Breast epithelium (tissue), 4 donors: Measurements from ENCODE around the gene CPA1. TPM values are rescaled to one million over a fixed set of nuclear protein-coding genes. Genes with fewer than 3 reads are reported as not detected.

ENCODE experiments used
- DNase-seq, 2 donors: peaks; one replicate each; pipeline ENCODE4 v3.0.0-alpha.2; 2019; ENCODE audit warnings: low spot score in 2 of 2
- H3K27ac ChIP-seq, 2 donors: fragments of 200-600 bp; sonication (generic) in 1 of 2; one replicate each; pipeline ENCODE4 v1.5.1; 2016 to 2019; ENCODE audit warnings: mild to moderate bottlenecking in 1 of 2
- H3K27me3 ChIP-seq, 2 donors: fragments of 200-600 bp; sonication (generic) in 1 of 2; one replicate each; pipeline versions ENCODE4 v1.5.1 to v1.6.0; 2017 to 2019; ENCODE audit warnings: control low read depth in 1 of 2, mild to moderate bottlenecking in 1 of 2
- H3K36me3 ChIP-seq: fragments of 200-600 bp; one replicate; pipeline ENCODE4 v1.5.1; 2019
- H3K4me1 ChIP-seq, 2 donors: fragments of 200-600 bp; sonication (generic); one replicate each; pipeline ENCODE4 v1.5.1; 2016 to 2019; ENCODE audit warnings: control low read depth in 1 of 2
- H3K4me3 ChIP-seq, 3 donors: fragments of 200-600 bp; sonication (generic); 1 replicate in 2 of 3; 2 replicates in 1 of 3; pipeline ENCODE4 v1.5.1; 2016 to 2019; ENCODE audit warnings: mild to moderate bottlenecking in 3 of 3, moderate library complexity in 2 of 3
- H3K9me3 ChIP-seq, 2 donors: fragments of 200-600 bp; sonication (generic) in 1 of 2; one replicate each; pipeline ENCODE4 v1.5.1; 2016 to 2019; ENCODE audit warnings: control low read depth in 1 of 2
- POLR2A ChIP-seq: fragments of 450-650 bp; IDR thresholded peaks from one replicate; pipeline ENCODE4 v1.6.1; 2016; ENCODE audit warnings: antibody characterized with exemption, mild to moderate bottlenecking, moderate library complexity
- POLR2AphosphoS5 ChIP-seq, 3 donors: sonication (generic); formaldehyde crosslinking; IDR thresholded peaks; one replicate each; pipeline ENCODE4 v1.6.1; 2017; ENCODE audit warnings: antibody characterized with exemption in 3 of 3
- intact Hi-C: fragments of 100-400 bp; cut with DNase I; formaldehyde crosslinking; loops from one replicate; pipeline ENCODE4 v1.15.1; 2023; ENCODE audit warnings: low total_unique reads
- total RNA-seq, 3 donors: library from RNA; depleted of rRNA; stranded (reverse); fragments of >200 nt; gene quantifications; one replicate each; pipeline ENCODE4 v1.1.0, GENCODE V29; 2016
- TF ChIP-seq, protein P1 (sequence below), 3 donors: fragments of 450-650 bp; IDR thresholded peaks; one replicate each; pipeline ENCODE4 v1.5.1; 2016 to 2017; ENCODE audit warnings: antibody characterized with exemption in 3 of 3, mild to moderate bottlenecking in 3 of 3, moderate library complexity in 3 of 3

The CPA1 gene
- total RNA-seq, 3 donors from 2014 or later: 0.73 to 0.96 TPM; not detected in 1

DNA sequence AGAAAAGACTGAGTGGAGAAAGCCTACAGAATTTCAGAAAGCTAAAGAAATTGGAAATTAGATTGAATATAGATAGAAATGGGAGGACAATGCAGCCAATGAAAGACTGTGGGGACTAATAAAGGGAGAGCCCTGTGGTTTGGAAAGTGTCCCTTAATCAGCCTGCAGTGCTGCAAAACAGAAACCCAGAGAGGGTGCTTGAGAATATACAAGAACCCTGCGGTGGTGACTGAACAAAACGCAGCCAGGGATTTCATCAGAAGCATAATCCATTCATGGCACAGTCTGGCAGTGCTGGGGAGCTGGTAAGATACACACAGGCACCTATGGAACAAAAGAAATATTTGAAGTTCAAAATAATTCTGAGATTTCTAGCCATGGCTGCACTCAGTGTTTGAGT, 41.4 kb downstream of the CPA1 start:
- DNase-seq: no peak
- Histone ChIP-seq H3K4me3 (no peak overlapping the region), H3K27ac (peak overlapping the region in 1 of 2 donors; percentile 4), H3K9me3 (no peaks in the 10 kb centered on the region), H3K4me1 (peaks cover 0 to 7% of the 10 kb centered on the region in 2 donors), H3K27me3 (no peaks in the 10 kb centered on the region), H3K36me3 (no peaks in the 10 kb centered on the region)
- intact Hi-C loops: no loop called here
- TF ChIP-seq POLR2AphosphoS5 (IDR thresholded peaks at IDR 0.05): no peak
- TF ChIP-seq, protein P1, sequence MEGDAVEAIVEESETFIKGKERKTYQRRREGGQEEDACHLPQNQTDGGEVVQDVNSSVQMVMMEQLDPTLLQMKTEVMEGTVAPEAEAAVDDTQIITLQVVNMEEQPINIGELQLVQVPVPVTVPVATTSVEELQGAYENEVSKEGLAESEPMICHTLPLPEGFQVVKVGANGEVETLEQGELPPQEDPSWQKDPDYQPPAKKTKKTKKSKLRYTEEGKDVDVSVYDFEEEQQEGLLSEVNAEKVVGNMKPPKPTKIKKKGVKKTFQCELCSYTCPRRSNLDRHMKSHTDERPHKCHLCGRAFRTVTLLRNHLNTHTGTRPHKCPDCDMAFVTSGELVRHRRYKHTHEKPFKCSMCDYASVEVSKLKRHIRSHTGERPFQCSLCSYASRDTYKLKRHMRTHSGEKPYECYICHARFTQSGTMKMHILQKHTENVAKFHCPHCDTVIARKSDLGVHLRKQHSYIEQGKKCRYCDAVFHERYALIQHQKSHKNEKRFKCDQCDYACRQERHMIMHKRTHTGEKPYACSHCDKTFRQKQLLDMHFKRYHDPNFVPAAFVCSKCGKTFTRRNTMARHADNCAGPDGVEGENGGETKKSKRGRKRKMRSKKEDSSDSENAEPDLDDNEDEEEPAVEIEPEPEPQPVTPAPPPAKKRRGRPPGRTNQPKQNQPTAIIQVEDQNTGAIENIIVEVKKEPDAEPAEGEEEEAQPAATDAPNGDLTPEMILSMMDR (IDR thresholded peaks at IDR 0.05): no peak
- TF ChIP-seq POLR2A: no peak

DNA sequence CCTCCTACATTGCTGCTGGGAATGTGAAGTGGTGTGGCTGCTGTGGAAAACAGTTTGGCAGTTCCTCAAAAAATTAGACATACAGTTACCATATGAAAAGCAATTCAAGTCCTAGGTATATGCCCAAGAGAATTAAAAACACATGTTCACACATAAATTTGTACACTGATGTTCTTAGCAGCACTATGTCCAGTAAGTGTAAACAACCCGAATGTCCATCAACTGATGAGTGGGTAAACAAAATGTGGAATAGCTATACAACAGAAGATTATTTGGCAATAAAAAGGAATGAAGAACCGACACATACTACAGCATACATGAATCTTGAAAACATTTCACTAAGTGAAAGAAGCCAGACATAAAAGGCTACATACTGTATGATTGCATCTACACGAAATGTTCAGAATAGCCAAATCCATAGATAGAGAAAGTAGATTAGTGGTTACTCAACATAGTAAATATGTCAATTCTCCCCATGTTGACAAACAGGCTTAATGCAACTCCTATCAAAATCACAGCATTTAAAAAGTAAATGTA, 43.3 kb downstream of the CPA1 start:
- TF ChIP-seq POLR2AphosphoS5 (IDR thresholded peaks at IDR 0.05) (no peak), POLR2A (no peak)
- TF ChIP-seq, protein P1 (IDR thresholded peaks at IDR 0.05): no peak
- no peak overlapping the region for H3K27ac ChIP-seq
- no peak overlapping the region for H3K4me3 ChIP-seq
- DNase-seq: no peak
- peaks cover 0 to 7% of the 10 kb centered on the region in 2 donors for H3K4me1 ChIP-seq
- no peaks in the 10 kb centered on the region for H3K9me3 ChIP-seq
- H3K36me3 ChIP-seq: no peaks in the 10 kb centered on the region
- no peaks in the 10 kb centered on the region for H3K27me3 ChIP-seq
- intact Hi-C loops: no loop called here

DNA sequence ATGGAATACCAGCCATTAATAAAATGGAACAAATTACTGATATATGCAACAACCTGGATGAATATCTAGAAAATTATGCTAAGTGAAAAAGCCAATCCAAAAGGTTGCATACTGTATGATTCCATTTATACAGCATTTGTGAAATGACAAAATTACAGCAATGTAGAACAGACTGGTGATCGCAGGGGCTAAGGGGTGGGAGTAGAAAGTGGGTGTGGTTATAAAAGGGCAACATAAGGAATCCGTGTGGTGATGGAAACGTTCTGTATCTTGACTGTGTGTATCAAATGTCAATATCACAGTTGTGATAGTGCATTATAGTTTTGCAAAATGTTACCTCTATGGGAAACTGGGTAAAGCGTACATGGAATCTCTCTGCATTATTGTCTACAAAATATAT, 45.5 kb downstream of the CPA1 start:
- H3K27ac ChIP-seq: no peak overlapping the region
- no peaks in the 10 kb centered on the region for H3K27me3 ChIP-seq
- peaks cover 0 to 7% of the 10 kb centered on the region in 2 donors for H3K4me1 ChIP-seq
- no peaks in the 10 kb centered on the region for H3K36me3 ChIP-seq
- no peak overlapping the region for H3K4me3 ChIP-seq
- H3K9me3 ChIP-seq: no peaks in the 10 kb centered on the region
- TF ChIP-seq, protein P1 (IDR thresholded peaks at IDR 0.05): no peak
- TF ChIP-seq POLR2AphosphoS5 (IDR thresholded peaks at IDR 0.05) (no peak), POLR2A (no peak)
- no peak for DNase-seq
- intact Hi-C loops: no loop called here

DNA sequence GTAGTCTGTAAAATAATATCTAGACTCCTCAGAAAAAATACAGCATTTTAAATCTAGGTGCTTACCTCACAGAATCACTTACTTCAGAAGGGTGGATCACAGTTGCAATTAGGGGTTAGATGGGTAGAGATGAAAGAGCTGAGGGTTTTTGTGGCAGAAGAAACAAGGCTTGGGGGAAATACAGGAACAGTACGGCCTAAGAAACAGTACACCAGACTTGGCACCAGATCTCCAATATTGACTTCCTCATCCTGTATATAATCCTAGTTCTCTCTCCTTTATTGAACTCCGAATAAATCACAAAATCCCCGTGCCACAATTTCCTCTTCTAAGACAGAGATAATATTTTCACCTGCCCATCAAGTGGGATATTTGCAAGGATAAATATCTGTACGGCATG, 46.3 kb downstream of the CPA1 start:
- Histone ChIP-seq H3K4me1 (peaks cover 0 to under 1% of the 10 kb centered on the region in 2 donors), H3K27ac (no peak overlapping the region), H3K27me3 (no peaks in the 10 kb centered on the region), H3K9me3 (no peaks in the 10 kb centered on the region), H3K36me3 (no peaks in the 10 kb centered on the region), H3K4me3 (no peak overlapping the region)
- no peak for DNase-seq
- TF ChIP-seq, protein P1 (IDR thresholded peaks at IDR 0.05): no peak
- TF ChIP-seq POLR2A (no peak), POLR2AphosphoS5 (IDR thresholded peaks at IDR 0.05) (no peak)
- intact Hi-C loops: no loop called here

DNA sequence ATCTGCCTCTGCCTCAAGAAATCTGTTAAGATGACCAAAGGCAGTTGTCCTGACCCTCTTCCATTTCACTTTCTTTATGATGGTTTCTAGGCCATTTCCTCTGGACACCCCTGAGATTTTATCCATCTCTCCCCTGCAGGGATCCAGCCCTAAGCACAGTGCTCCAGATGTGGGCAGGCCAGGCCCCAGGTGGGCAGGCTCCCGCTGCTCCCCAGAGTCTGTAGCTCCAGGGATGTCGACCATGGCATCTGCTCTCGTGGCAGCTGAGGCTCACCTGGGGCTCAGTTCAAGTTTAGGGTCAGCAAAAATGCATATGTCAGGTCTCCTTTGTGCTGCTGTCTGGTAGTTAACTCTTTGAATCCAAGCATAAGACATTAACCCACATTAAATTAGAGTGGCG, 48.7 kb downstream of the CPA1 start:
- Histone ChIP-seq H3K27me3 (no peaks in the 10 kb centered on the region), H3K27ac (no peak overlapping the region), H3K4me3 (no peak overlapping the region), H3K9me3 (no peaks in the 10 kb centered on the region), H3K4me1 (no peaks in the 10 kb centered on the region), H3K36me3 (no peaks in the 10 kb centered on the region)
- DNase-seq: no peak
- intact Hi-C loops: no loop called here
- TF ChIP-seq, protein P1 (IDR thresholded peaks at IDR 0.05): no peak
- TF ChIP-seq POLR2AphosphoS5 (IDR thresholded peaks at IDR 0.05) (no peak), POLR2A (no peak)
